Muscle of leg (tissue), 16 donors: ENCODE data around the gene TIAL1. TPM values are rescaled to one million over a fixed set of nuclear protein-coding genes. Genes with fewer than 3 reads are reported as not detected.

Experiments
- DNase-seq: peaks from one replicate; pipeline ENCODE4 v3.0.0; 2013
- H3K27ac ChIP-seq: one replicate; pipeline ENCODE4 v1.5.1; 2013; ENCODE audit warnings: mild to moderate bottlenecking, low read length, control low read depth
- H3K27me3 ChIP-seq: one replicate; pipeline ENCODE4 v1.6.1; 2013; ENCODE audit warnings: low read length; ENCODE audit not compliant: control insufficient read depth, insufficient read depth
- H3K36me3 ChIP-seq: one replicate; pipeline ENCODE4 v1.6.1; 2013; ENCODE audit warnings: low read length; ENCODE audit not compliant: control insufficient read depth, insufficient read depth
- H3K4me1 ChIP-seq: one replicate; pipeline ENCODE4 v1.6.1; 2013; ENCODE audit warnings: low read length; ENCODE audit not compliant: control insufficient read depth, insufficient read depth
- H3K4me3 ChIP-seq: one replicate; pipeline ENCODE4 v1.5.1; 2013; ENCODE audit warnings: low read length, control low read depth
- H3K9me3 ChIP-seq: replicated peaks from 2 replicates; pipeline ENCODE4 v1.6.1; 2013; ENCODE audit warnings: low read depth, low read length; ENCODE audit not compliant: control insufficient read depth
- WGBS: methylation state at CpG from one replicate; pipeline ENCODE4 v1.1.5; 2013; ENCODE audit warnings: missing lambda C conversion rate; ENCODE audit not compliant: insufficient coverage; 5-methylcytosine and 5-hydroxymethylcytosine counted together
- long read RNA-seq, 11 donors: transcript quantifications; one replicate each; lab custom pipeline, GENCODE V29; 2026
- polyA plus RNA-seq, 8 donors: library from polyadenylated mRNA; unstranded; fragments of 120-200 nt; gene quantifications; one replicate each; pipeline versions ENCODE4 v1.2.1 to v1.2.3, GENCODE V29; 2013; ENCODE audit warnings: inconsistent platforms in 1 of 8, low replicate concordance in 1 of 8; ENCODE audit not compliant: insufficient read length in 8 of 8, insufficient read depth in 1 of 8
- total RNA-seq: library from RNA; stranded (reverse); fragments of 120-200 nt; gene quantifications from one replicate; pipeline ENCODE4 v1.2.4, GENCODE V29; 2013

Gene TIAL1, protein sequence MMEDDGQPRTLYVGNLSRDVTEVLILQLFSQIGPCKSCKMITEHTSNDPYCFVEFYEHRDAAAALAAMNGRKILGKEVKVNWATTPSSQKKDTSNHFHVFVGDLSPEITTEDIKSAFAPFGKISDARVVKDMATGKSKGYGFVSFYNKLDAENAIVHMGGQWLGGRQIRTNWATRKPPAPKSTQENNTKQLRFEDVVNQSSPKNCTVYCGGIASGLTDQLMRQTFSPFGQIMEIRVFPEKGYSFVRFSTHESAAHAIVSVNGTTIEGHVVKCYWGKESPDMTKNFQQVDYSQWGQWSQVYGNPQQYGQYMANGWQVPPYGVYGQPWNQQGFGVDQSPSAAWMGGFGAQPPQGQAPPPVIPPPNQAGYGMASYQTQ
- total RNA-seq (58.3 TPM), polyA plus RNA-seq (100 to 1,000 TPM in 2 of 8 donors, 10 to 100 TPM in 6; 78.4 to 112 (median 90.4) TPM)
- long read RNA-seq, donor 1, full-length matches to known transcripts: 2 of 2 reads
- long read RNA-seq, donor 1, partial matches to known transcripts: 0 of 2 reads
- long read RNA-seq, donor 1, other reads (novel, unspliced or antisense): 0 of 2 reads
- long read RNA-seq, donor 2, partial matches to known transcripts: 0 of 1 reads
- long read RNA-seq, donor 2, other reads (novel, unspliced or antisense): 0 of 1 reads
- long read RNA-seq, donor 3, full-length matches to known transcripts: 16 of 16 reads
- long read RNA-seq, donor 3, partial matches to known transcripts: 0 of 16 reads
- long read RNA-seq, donor 3, other reads (novel, unspliced or antisense): 0 of 16 reads
- long read RNA-seq, donor 4, full-length matches to known transcripts: 9 of 9 reads
- long read RNA-seq, donor 4, partial matches to known transcripts: 0 of 9 reads
- long read RNA-seq, donor 4, other reads (novel, unspliced or antisense): 0 of 9 reads
- long read RNA-seq, donor 5, full-length matches to known transcripts: 19 of 40 reads
- long read RNA-seq, donor 5, partial matches to known transcripts: 21 of 40 reads
- long read RNA-seq, donor 5, other reads (novel, unspliced or antisense): 0 of 40 reads
- long read RNA-seq, donor 6, full-length matches to known transcripts: 10 of 25 reads
- long read RNA-seq, donor 6, partial matches to known transcripts: 9 of 25 reads
- long read RNA-seq, donor 6, other reads (novel, unspliced or antisense): 6 of 25 reads
- long read RNA-seq, donor 7, full-length matches to known transcripts: 11 of 11 reads
- long read RNA-seq, donor 7, partial matches to known transcripts: 0 of 11 reads
- long read RNA-seq, donor 7, other reads (novel, unspliced or antisense): 0 of 11 reads
- long read RNA-seq, donor 8, full-length matches to known transcripts: 6 of 15 reads
- long read RNA-seq, donor 8, partial matches to known transcripts: 9 of 15 reads
- long read RNA-seq, donor 8, other reads (novel, unspliced or antisense): 0 of 15 reads
- long read RNA-seq, donor 9, full-length matches to known transcripts: 12 of 17 reads
- long read RNA-seq, donor 9, partial matches to known transcripts: 5 of 17 reads
- long read RNA-seq, donor 9, other reads (novel, unspliced or antisense): 0 of 17 reads
- long read RNA-seq, donor 10, full-length matches to known transcripts: 8 of 23 reads
- long read RNA-seq, donor 10, partial matches to known transcripts: 15 of 23 reads
- long read RNA-seq, donor 10, other reads (novel, unspliced or antisense): 0 of 23 reads
- long read RNA-seq, donor 11, full-length matches to known transcripts: 6 of 6 reads
- long read RNA-seq, donor 11, partial matches to known transcripts: 0 of 6 reads
- long read RNA-seq, donor 11, other reads (novel, unspliced or antisense): 0 of 6 reads

DNA sequence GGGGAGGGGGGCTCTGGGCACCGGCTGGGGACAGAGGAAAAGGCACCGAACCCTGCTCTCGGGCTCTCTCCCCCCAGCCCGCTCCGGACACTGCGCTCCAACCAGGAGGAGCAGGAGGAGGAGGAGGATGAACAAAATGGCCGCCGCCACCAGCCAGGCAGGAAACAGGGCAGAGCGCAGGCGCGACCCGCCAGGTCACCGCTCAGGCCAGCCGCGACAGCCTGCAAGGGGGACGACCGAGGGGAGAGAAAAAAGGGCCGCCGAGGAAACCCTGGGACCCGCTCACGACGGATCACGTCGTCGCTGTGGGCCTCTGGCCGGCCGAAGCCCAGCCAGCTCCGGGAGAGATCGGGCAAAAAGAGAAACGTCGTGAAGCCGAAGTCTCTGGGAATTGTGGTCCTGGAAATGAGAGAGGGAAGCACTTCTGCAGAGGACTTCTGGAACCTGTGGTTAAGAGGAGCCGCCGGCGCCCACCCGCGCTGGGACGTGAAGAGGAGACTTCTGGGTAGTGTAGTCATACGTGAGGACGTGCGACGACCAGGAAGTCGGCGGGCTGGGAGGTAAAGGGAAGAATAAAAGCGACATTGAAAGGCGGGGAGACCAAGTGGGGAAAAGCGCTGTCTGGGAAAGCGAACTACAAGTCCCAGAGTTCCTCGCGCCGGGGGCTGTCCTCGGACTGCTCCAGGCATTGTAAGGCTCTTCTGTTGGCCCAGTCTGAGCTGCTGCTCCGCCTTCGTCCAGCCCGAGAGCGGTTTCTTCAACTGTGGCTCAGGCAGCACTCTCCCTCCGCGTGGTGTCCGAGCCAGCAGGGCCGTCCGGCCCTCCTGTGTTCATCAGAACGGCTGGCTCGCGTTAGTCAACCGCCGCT, at the start of gene TIAL1:
Gene TIAL1 (minus strand): TSS at position 428 of the 868 bp plus-strand sequence. CDS start 499 bp downstream, outside the sequence.
- no peaks in the 10 kb centered on the region for H3K9me3 ChIP-seq
- H3K27me3 ChIP-seq: no peaks in the 10 kb centered on the region
- H3K27ac ChIP-seq: peak within 1 kb of the TSS; percentile 100
- H3K4me3 ChIP-seq: peak within 1 kb of the TSS; percentile 95
- DNase-seq: peak; percentile 100
- under 1% methylated on average over 57 of the region's 66 CpGs for WGBS
- no peaks in the 10 kb centered on the region for H3K36me3 ChIP-seq
- H3K4me1 ChIP-seq: peaks cover 13% of the 10 kb centered on the region

DNA sequence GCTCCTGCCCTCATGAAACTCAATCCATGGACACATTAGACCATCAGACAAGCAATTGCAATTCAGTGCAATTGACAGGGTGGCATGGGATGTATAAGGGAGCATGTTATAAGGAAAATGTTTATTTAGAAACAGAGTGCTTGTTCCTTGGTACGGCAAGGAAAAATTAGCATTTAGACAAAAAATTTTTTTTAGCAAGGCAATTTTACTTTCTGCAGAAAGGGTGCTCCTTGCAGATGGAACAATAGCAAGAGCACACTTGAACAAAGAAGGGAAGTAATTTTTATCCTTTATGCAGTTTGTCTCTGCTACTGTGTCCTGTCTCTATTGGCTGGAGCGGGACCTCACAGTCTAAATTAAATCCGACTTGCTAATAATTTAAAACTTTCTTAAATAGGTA, 48.2 kb upstream of the TIAL1 start:
- H3K36me3 ChIP-seq: no peaks in the 10 kb centered on the region
- no peak overlapping the region for H3K4me3 ChIP-seq
- no peaks in the 10 kb centered on the region for H3K4me1 ChIP-seq
- DNase-seq: no peak
- H3K27me3 ChIP-seq: peaks cover 2% of the 10 kb centered on the region
- peaks cover 3% of the 10 kb centered on the region for H3K9me3 ChIP-seq
- H3K27ac ChIP-seq: no peak overlapping the region
- no CpG with 5 or more reads among the region's 3 CpGs for WGBS

DNA sequence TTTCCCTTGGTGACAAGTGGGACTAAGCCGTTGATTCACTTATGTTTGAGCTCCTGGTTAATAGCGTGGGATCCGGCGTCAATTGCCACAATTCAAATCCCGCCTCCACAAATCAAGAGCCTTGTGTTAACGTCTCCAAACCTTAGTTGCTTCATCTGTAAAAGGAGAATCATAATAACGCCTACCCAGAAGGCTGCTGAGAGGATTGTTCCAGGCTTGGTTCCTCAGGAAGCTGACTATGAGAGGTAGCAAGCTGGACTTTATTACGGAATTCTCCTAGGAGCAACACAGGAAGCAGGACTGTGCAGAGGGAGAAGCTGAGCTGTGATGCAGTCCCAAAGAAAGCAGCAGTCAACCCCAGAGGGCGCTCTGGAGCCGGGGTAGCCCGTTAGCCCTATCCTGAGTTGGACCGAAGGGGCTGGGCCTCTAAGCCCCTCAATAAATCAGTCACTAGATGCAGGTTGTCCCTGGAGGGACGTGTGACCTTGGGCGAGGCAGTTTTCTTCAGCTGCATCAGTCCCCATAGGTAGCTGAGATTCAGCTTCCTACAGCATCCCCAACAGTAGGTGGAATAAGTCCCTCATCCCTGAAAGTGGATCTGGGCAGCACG, 47.5 kb upstream of the TIAL1 start:
- Histone ChIP-seq H3K9me3 (peaks cover 3% of the 10 kb centered on the region), H3K4me3 (no peak overlapping the region), H3K4me1 (no peaks in the 10 kb centered on the region), H3K36me3 (no peaks in the 10 kb centered on the region), H3K27me3 (peaks cover 2% of the 10 kb centered on the region), H3K27ac (no peak overlapping the region)
- WGBS: 27% methylated on average over 5 of the region's 15 CpGs
- no peak for DNase-seq

DNA sequence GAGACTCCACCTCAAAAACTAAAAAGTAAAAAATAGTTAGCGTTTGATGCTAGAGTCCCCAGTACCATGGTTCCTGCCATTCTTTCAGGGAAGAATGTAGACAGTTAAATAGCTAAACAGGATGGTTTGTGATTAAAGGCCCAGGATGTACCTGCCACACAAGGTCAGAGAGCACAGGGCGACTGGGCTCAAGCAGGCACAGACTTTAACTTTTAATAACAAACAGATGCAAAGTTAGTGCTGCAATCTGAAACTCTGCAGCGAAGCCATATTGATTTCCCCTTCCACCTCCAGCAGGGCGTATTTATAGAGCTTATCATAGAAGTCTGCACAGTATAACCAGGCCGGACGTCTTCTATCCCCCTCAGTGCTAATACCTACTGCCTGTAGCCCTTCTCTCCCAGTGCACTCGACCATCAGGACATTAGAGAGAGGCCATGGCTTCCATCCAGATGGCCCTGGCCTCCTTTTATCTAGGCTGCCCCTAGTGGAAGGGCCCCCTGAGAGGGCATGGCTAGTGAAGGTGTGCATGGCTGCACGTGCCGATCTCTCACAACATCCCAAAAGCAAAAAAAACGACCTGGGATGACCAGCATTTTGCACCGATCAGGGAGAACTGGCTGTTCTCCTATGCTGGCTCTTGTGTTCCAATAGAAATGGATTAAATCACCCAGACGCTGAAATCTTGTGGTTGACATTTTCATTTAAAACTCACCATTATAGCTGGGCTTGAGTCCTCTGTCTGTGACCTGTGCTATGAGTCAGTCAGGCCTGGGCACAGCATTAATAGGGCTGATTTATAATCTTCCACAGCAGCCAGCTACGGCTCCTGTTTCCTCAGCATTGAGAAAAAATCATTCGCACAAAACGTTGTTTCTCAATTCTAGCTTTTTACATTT, 46.8 kb upstream of the TIAL1 start:
- Histone ChIP-seq H3K4me3 (no peak overlapping the region), H3K27me3 (peaks cover 2% of the 10 kb centered on the region), H3K9me3 (peaks cover 3% of the 10 kb centered on the region), H3K27ac (no peak overlapping the region), H3K36me3 (no peaks in the 10 kb centered on the region), H3K4me1 (no peaks in the 10 kb centered on the region)
- DNase-seq: no peak
- WGBS: 44% methylated on average over 5 of the region's 15 CpGs

DNA sequence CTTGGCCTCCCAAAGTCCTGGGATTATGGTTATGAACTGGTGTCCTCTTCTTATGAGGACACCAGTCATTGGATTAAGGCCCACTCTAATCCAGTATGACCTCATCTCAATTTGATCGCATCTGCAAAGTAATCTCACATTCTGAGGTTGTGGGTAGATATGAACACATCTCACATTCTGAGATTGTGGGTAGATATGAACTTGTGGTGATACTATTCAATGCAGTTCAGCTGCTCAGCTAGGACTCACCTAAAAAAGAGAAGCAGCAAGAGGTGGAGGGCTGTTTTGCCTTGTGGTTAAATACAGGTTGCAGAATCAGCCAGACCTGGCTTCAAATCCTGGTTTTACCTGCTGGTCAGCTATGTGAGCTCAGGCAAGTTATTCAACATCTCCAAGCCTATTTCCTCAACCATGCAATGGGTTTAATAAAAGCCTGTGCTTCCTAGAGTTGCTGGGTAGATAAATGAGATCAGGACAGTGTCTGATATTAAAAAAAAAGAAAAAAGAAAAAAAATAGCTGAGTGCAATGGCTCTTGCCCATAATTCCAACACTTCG, 45.9 kb upstream of the TIAL1 start:
- no CpG with 5 or more reads among the region's 2 CpGs for WGBS
- Histone ChIP-seq H3K9me3 (peaks cover 3% of the 10 kb centered on the region), H3K36me3 (no peaks in the 10 kb centered on the region), H3K27ac (no peak overlapping the region), H3K4me1 (no peaks in the 10 kb centered on the region), H3K4me3 (no peak overlapping the region), H3K27me3 (peaks cover 2% of the 10 kb centered on the region)
- no peak for DNase-seq

DNA sequence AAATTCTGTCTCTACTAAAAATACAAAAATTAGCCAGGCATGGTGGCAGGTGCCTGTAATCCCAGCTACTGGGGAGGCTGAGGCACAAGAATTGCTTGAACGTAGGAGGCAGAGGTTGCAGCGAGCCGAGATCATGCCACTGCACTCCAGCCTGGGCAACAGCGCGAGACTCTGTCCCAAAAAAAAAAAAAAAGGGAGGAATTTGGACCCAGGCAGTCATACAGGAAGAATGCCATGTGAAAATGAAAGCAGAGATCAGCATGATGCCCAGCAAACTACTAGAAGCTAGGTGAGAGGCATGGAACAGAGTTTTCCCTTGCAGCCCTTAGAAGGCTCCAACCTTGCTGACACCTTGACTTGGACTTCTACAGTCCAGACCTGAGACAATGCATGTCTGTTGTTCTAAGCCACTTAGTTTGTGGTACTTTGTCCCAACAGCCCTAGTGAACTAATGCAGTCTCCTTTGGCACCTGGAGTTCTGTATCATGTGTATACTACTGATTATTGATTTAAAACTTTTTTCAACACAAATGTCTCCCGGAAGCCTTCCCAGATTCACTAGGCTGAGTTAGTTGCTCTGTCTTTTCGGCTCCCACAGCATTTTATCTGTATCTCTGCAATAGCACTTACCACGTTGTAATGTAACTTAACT, 44.2 kb upstream of the TIAL1 start:
- Histone ChIP-seq H3K27ac (no peak overlapping the region), H3K27me3 (peaks cover 2% of the 10 kb centered on the region), H3K4me1 (no peaks in the 10 kb centered on the region), H3K9me3 (peaks cover 3% of the 10 kb centered on the region), H3K36me3 (no peaks in the 10 kb centered on the region), H3K4me3 (no peak overlapping the region)
- WGBS: 67% methylated on average over 8 of the region's 8 CpGs
- DNase-seq: no peak

DNA sequence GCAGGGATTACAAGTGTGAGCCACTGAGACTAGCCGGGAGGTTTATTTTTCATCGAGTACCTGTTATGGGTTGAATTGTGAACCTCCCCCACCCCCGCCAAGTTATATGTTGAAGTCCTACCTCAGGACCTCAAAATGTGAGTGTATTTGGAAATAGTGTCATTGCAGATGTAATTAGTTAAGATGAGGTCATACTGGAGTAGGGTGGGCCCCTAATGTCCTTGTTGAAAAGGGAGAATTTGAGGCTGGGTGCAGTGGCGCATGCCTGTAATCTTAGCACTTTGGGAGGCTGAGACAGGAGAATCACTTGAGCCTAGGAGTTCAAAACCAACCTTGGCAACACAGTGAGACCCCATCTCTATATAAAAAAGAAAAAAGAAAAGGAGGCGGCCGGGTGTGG, 43.6 kb upstream of the TIAL1 start:
- H3K36me3 ChIP-seq: no peaks in the 10 kb centered on the region
- WGBS: no CpG with 5 or more reads among the region's 6 CpGs
- peaks cover 2% of the 10 kb centered on the region for H3K27me3 ChIP-seq
- no peak overlapping the region for H3K27ac ChIP-seq
- no peak overlapping the region for H3K4me3 ChIP-seq
- H3K4me1 ChIP-seq: no peaks in the 10 kb centered on the region
- peaks cover 3% of the 10 kb centered on the region for H3K9me3 ChIP-seq
- no peak for DNase-seq
